ENCODE measurements around the gene SMIM38.

DNA sequence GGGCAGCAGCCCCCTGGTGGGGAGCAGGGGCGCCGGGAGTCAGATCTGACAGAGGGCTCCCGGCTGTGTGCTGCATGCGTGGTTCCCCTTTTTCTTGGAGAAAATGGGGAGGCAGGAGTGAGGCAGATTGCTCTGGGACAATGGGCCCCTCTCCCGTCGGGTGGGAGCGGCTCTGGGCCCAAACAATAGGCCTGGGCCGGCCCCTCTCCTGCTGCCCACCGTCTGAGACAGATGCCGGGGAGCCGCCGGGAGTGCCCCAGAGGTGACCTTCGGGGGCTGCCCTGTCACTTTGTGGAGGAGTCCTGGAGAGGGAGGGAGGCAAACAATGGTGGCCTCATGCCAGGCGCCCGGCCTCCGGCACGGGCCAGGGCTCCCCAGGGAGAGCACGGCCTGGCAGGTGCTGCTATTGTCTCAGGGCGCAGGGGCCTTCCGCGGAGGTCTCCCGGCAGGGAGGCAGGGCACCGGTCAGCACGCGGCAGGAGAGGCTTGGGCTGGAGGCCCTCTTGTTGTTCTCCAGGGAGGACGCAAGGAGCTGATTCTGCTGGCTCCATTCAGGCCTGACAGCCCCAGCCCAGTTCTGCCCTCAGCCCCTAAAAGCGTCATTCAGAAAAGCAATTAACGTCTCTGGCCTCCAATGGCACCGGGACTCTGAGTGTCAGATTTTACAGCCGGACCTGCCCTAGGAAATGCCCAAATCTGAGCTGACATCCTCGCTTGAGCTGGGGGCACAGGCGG lies 44.8 kb downstream of the SMIM38 start:
- TF ChIP-seq SIN3A (IDR thresholded peaks at IDR 0.05; ENCODE audit: borderline replicate concordance, insufficient read depth, low read length) (no peak), POLR2AphosphoS5 (IDR thresholded peaks at IDR 0.05; ENCODE audit: low read depth, low read length) (no peak), TAF1 (IDR thresholded peaks at IDR 0.05; ENCODE audit: borderline replicate concordance, insufficient read depth, low read length) (no peak)
- TF ChIP-seq, protein P1, sequence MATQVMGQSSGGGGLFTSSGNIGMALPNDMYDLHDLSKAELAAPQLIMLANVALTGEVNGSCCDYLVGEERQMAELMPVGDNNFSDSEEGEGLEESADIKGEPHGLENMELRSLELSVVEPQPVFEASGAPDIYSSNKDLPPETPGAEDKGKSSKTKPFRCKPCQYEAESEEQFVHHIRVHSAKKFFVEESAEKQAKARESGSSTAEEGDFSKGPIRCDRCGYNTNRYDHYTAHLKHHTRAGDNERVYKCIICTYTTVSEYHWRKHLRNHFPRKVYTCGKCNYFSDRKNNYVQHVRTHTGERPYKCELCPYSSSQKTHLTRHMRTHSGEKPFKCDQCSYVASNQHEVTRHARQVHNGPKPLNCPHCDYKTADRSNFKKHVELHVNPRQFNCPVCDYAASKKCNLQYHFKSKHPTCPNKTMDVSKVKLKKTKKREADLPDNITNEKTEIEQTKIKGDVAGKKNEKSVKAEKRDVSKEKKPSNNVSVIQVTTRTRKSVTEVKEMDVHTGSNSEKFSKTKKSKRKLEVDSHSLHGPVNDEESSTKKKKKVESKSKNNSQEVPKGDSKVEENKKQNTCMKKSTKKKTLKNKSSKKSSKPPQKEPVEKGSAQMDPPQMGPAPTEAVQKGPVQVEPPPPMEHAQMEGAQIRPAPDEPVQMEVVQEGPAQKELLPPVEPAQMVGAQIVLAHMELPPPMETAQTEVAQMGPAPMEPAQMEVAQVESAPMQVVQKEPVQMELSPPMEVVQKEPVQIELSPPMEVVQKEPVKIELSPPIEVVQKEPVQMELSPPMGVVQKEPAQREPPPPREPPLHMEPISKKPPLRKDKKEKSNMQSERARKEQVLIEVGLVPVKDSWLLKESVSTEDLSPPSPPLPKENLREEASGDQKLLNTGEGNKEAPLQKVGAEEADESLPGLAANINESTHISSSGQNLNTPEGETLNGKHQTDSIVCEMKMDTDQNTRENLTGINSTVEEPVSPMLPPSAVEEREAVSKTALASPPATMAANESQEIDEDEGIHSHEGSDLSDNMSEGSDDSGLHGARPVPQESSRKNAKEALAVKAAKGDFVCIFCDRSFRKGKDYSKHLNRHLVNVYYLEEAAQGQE (IDR thresholded peaks at IDR 0.05; ENCODE audit: insufficient read depth in 1 of 2, low read depth in 2 of 2, low read length in 2 of 2) = no peak

Data from PFSK-1 (cell line).